ENCODE data around the gene OR2H1. TPM values are rescaled to one million over a fixed set of nuclear protein-coding genes. Genes with fewer than 3 reads are reported as not detected.

Gene OR2H1
- total and polyA plus RNA-seq, 8 donors: not detected

DNA sequence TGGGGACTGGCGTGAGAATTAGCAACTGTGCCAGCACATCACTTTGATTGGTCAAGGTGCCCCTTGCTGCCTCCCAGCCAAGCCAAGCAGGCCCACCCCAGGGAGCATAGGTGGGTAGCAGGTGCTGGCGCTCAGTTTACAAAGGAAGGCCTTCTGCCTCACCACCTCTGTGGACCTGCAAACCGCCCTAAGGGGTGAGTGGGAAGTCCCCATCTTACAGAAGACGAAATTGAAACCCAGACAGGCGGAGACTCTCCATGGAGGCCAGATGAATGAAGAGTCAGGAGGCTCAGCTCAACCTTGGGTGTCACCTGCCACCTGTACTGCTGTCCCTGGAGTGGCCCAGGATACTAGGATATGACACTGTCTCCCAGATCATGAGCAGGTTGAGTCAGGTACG, 52.3 kb downstream of the OR2H1 start:
- no peaks in the 10 kb centered on the region for H3K36me3 ChIP-seq
- H3K4me3 ChIP-seq: no peak overlapping the region
- no peaks in the 10 kb centered on the region for H3K4me1 ChIP-seq
- no peaks in the 10 kb centered on the region for H3K9me3 ChIP-seq
- no peaks in the 10 kb centered on the region for H3K27me3 ChIP-seq
- FAIRE-seq (no peak), ATAC-seq (no peak), DNase-seq (no peak)
- H3K27ac ChIP-seq: no peak overlapping the region
- intact Hi-C loops (cut with DNase I): no loop called here
- 76 to 88% methylated on average over 6 of the region's 6 CpGs for WGBS, 2 donors
- TF ChIP-seq, protein P1, sequence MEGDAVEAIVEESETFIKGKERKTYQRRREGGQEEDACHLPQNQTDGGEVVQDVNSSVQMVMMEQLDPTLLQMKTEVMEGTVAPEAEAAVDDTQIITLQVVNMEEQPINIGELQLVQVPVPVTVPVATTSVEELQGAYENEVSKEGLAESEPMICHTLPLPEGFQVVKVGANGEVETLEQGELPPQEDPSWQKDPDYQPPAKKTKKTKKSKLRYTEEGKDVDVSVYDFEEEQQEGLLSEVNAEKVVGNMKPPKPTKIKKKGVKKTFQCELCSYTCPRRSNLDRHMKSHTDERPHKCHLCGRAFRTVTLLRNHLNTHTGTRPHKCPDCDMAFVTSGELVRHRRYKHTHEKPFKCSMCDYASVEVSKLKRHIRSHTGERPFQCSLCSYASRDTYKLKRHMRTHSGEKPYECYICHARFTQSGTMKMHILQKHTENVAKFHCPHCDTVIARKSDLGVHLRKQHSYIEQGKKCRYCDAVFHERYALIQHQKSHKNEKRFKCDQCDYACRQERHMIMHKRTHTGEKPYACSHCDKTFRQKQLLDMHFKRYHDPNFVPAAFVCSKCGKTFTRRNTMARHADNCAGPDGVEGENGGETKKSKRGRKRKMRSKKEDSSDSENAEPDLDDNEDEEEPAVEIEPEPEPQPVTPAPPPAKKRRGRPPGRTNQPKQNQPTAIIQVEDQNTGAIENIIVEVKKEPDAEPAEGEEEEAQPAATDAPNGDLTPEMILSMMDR (IDR thresholded peaks at IDR 0.05): no peak

DNA sequence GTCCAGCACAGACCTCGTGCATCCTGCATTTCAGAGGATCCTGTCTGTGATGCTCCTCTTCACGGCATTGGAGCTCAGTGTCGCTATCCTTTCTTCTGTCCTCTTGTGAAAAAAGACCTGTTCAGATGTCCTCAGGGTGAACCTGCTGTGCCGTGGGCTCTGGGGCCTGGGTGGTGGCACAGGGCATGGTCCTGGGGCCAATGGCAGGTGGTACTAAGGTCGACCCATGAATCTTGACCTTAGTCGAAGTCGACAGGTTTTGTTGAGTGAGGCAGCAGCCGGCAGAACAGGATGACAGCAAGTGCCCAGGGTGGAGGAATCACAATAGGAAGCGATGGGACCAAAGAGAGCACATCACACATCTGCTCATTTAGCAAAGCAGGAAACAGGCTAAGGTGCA, 52.8 kb downstream of the OR2H1 start:
- no peak overlapping the region for H3K4me3 ChIP-seq
- no peak overlapping the region for H3K27ac ChIP-seq
- FAIRE-seq: no peak
- TF ChIP-seq, protein P1 (IDR thresholded peaks at IDR 0.05): no peak
- no peaks in the 10 kb centered on the region for H3K9me3 ChIP-seq
- no peaks in the 10 kb centered on the region for H3K36me3 ChIP-seq
- no peak for DNase-seq
- WGBS, 2 donors: 79 to 83% methylated on average over 9 of the region's 9 CpGs
- H3K27me3 ChIP-seq: no peaks in the 10 kb centered on the region
- no peak for ATAC-seq
- no peaks in the 10 kb centered on the region for H3K4me1 ChIP-seq
- intact Hi-C loops (cut with DNase I): no loop called here

DNA sequence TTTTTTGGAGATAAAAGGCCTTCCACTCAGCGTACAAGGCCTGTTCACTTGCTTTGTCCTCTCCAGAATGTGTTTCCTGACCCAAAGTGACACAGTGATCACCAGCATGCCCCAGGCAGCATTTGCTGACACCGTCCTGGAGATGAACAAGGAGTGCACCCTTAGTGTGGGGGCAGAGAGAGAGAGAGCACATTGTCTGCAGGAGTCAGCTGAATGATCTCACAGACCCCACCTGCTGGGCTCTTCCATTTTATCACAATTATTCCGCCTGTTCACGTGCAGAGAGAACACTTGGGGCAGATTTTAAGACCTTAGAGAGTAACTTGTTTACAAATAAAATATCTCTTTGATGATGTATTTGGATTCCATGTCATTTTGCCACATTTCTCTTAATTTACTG, 53.2 kb downstream of the OR2H1 start:
- Histone ChIP-seq H3K4me1 (no peaks in the 10 kb centered on the region), H3K27me3 (no peaks in the 10 kb centered on the region), H3K27ac (no peak overlapping the region), H3K4me3 (no peak overlapping the region), H3K9me3 (no peaks in the 10 kb centered on the region), H3K36me3 (no peaks in the 10 kb centered on the region)
- DNase-seq (no peak), ATAC-seq (no peak), FAIRE-seq (no peak)
- 70 to 76% methylated on average over 4 of the region's 4 CpGs for WGBS, 2 donors
- TF ChIP-seq, protein P1 (IDR thresholded peaks at IDR 0.05): no peak
- intact Hi-C loops (cut with DNase I): no loop called here

DNA sequence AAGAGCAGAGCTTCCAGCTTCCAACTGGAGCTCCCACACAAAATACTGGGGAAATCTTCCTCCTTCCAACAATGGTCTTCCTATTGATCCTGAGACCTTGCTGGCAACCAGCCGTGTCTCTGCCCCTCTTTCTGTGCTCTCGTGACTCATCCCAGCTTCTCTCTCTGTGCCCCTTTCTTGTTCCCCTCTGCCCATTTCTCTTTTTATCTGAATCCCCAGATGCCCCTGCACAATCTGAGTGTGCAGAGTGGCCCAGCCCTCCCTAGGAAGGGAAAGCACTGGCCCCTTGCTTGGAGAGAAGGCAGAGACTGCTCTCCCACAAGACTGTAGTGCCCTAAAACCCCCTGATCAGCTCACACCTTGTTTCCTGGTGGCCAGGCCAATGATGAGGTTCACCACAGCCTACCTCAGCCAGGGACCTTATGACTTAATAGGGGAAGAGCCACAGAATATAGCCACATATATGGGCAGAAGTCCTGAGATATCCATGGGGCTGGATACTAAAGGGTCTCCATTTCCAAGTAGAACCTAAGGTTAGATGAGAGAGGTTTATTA, 53.9 kb downstream of the OR2H1 start:
- Histone ChIP-seq H3K4me3 (no peak overlapping the region), H3K27ac (no peak overlapping the region), H3K9me3 (no peaks in the 10 kb centered on the region), H3K27me3 (no peaks in the 10 kb centered on the region), H3K36me3 (no peaks in the 10 kb centered on the region), H3K4me1 (no peaks in the 10 kb centered on the region)
- ATAC-seq (no peak), DNase-seq (no peak), FAIRE-seq (no peak)
- TF ChIP-seq, protein P1 (IDR thresholded peaks at IDR 0.05): no peak
- 69 to 84% methylated on average over 2 of the region's 2 CpGs for WGBS, 2 donors
- intact Hi-C loops (cut with DNase I): no loop called here

Other genes with a start within 250 kb of the OR2H1 start
- not detected for gene OR14J1, start 155.5 kb upstream of the OR2H1 start, total RNA-seq
- gene OR14J1, start 155.5 kb upstream of the OR2H1 start, polyA plus RNA-seq: not detected
- gene OR5V1, start 88.3 kb upstream of the OR2H1 start, total RNA-seq: not detected
- gene OR5V1, start 88.3 kb upstream of the OR2H1 start, polyA plus RNA-seq: not detected
- not detected for gene OR12D3, start 81.9 kb upstream of the OR2H1 start, total RNA-seq
- not detected for gene OR12D3, start 81.9 kb upstream of the OR2H1 start, polyA plus RNA-seq
- gene OR12D2, start 61.5 kb upstream of the OR2H1 start, total RNA-seq: not detected
- gene OR12D2, start 61.5 kb upstream of the OR2H1 start, polyA plus RNA-seq: not detected
- gene OR12D1, start 42.2 kb upstream of the OR2H1 start, total RNA-seq: not detected
- not detected for gene OR12D1, start 42.2 kb upstream of the OR2H1 start, polyA plus RNA-seq
- gene OR10C1, start 17.8 kb upstream of the OR2H1 start, total RNA-seq: not detected
- gene OR10C1, start 17.8 kb upstream of the OR2H1 start, polyA plus RNA-seq: not detected
- gene OR11A1, start 84 bp upstream of the OR2H1 start, total RNA-seq: not detected
- not detected for gene OR11A1, start 84 bp upstream of the OR2H1 start, polyA plus RNA-seq
- gene MAS1L, start 30.8 kb downstream of the OR2H1 start, total RNA-seq: not detected
- gene MAS1L, start 30.8 kb downstream of the OR2H1 start, polyA plus RNA-seq: not detected
- gene UBD, start 102.6 kb downstream of the OR2H1 start, total RNA-seq: 100 to 1,000 TPM in 2 of 6 donors, 1 to 10 TPM in 3, under 1 TPM in 1; 0.66 to 331 (median 6.3) TPM
- 10 to 100 TPM in 1 of 2 donors, 1 to 10 TPM in 1; 4.4 to 32.2 TPM for gene UBD, start 102.6 kb downstream of the OR2H1 start, polyA plus RNA-seq
- not detected for gene OR2H2, start 128.0 kb downstream of the OR2H1 start, total RNA-seq
- not detected for gene OR2H2, start 128.0 kb downstream of the OR2H1 start, polyA plus RNA-seq
- gene GABBR1, start 176.0 kb downstream of the OR2H1 start, total RNA-seq: 10 to 100 TPM in 1 of 6 donors, 1 to 10 TPM in 5; 5.2 to 21.1 (median 7.5) TPM
- gene GABBR1, start 176.0 kb downstream of the OR2H1 start, polyA plus RNA-seq: 10 to 100 TPM; 24.1 to 26.7 TPM
- not detected for gene MOG, start 199.9 kb downstream of the OR2H1 start, total RNA-seq
- not detected for gene MOG, start 199.9 kb downstream of the OR2H1 start, polyA plus RNA-seq
- gene ZFP57, start 224.0 kb downstream of the OR2H1 start, total RNA-seq: under 1 TPM in 2 of 6 donors, not detected in 4; 0.09 to 0.12 TPM
- 1 to 10 TPM in 1 of 2 donors, not detected in 1; 1.1 TPM for gene ZFP57, start 224.0 kb downstream of the OR2H1 start, polyA plus RNA-seq